IMR-90 (cell line): ENCODE results near the gene THAP5. TPM values are rescaled to one million over a fixed set of nuclear protein-coding genes. Genes with fewer than 3 reads are reported as not detected.

Source experiments
- ATAC-seq: fragments of 200-7000 bp; cut with Tn5 transposase; 2 replicates; pipeline ENCODE4 v1.9.1; 2020; ENCODE audit warnings: low read depth, mild to moderate bottlenecking, moderate library complexity
- BruUV-seq: library from RNA; stranded (reverse); fragments of 400-500 nt; replicated peaks from 2 replicates; lab custom pipeline; 2021; lab: Mats Ljungman, UMichigan
- CTCF ChIA-PET: fragments of 300-600 bp; formaldehyde crosslinking; extraction: SDS; loops from one replicate; lab custom pipeline; 2021; ENCODE audit warnings: antibody characterized with exemption; lab: Yijun Ruan, JAX
- POLR2A ChIA-PET: fragments of 300-600 bp; sonication (Branson Sonifier 250); formaldehyde crosslinking; loops from one replicate; lab custom pipeline; 2022; ENCODE audit warnings: antibody characterized with exemption; ENCODE audit not compliant: unreplicated experiment; lab: Charles Lee
- DNase-seq: peaks from one replicate; pipeline ENCODE4 v3.0.0; 2013
- H2AFZ ChIP-seq: replicated peaks from 2 replicates; pipeline ENCODE3; 2013; ENCODE audit warnings: low read length, mild to moderate bottlenecking; ENCODE audit not compliant: poor library complexity
- H2AK5ac ChIP-seq: 2 replicates; pipeline ENCODE4 v1.6.1; 2013; ENCODE audit warnings: low read depth, low read length, inconsistent platforms
- H2AK9ac ChIP-seq: replicated peaks from 2 replicates; pipeline ENCODE3; 2013; ENCODE audit warnings: mild to moderate bottlenecking, low read depth, low read length, moderate library complexity; ENCODE audit not compliant: poor library complexity
- H2BK120ac ChIP-seq: 2 replicates; pipeline ENCODE4 v1.6.1; 2013; ENCODE audit warnings: low read depth, low read length, inconsistent platforms
- H2BK15ac ChIP-seq: 3 replicates; pipeline ENCODE4 v1.6.1; 2013; ENCODE audit warnings: low read depth, low read length, inconsistent platforms
- H2BK20ac ChIP-seq: 2 replicates; pipeline ENCODE4 v1.6.1; 2013; ENCODE audit warnings: low read depth, mild to moderate bottlenecking, inconsistent platforms, low read length, moderate library complexity
- H2BK5ac ChIP-seq: 2 replicates; pipeline ENCODE4 v1.6.1; 2013; ENCODE audit warnings: mild to moderate bottlenecking, low read depth, low read length, inconsistent platforms; ENCODE audit not compliant: poor library complexity, severe bottlenecking
- H3K14ac ChIP-seq: replicated peaks from 2 replicates; pipeline ENCODE4 v1.6.1; 2013; ENCODE audit warnings: low read depth, low read length, inconsistent platforms
- H3K18ac ChIP-seq: 2 replicates; pipeline ENCODE4 v1.6.1; 2013; ENCODE audit warnings: low read depth, low read length, control low read depth
- H3K23ac ChIP-seq: 2 replicates; pipeline ENCODE4 v1.6.1; 2013; ENCODE audit warnings: low read depth, low read length, inconsistent platforms
- H3K27ac ChIP-seq: 2 replicates; pipeline ENCODE4 v1.5.1; 2013; ENCODE audit warnings: mild to moderate bottlenecking, control low read depth, low read length; ENCODE audit not compliant: insufficient read depth
- H3K27me3 ChIP-seq: 2 replicates; pipeline ENCODE4 v1.6.1; 2013; ENCODE audit warnings: low read length; ENCODE audit not compliant: control insufficient read depth, insufficient read depth
- H3K36me3 ChIP-seq: 2 replicates; pipeline ENCODE4 v1.6.1; 2013; ENCODE audit warnings: low read length, mixed read lengths; ENCODE audit not compliant: control insufficient read depth, insufficient read depth
- H3K4ac ChIP-seq: 2 replicates; pipeline ENCODE4 v1.6.1; 2013; ENCODE audit warnings: low read depth, low read length, inconsistent platforms
- H3K4me1 ChIP-seq: 2 replicates; pipeline ENCODE4 v1.6.1; 2013; ENCODE audit warnings: low read length, mixed read lengths; ENCODE audit not compliant: control insufficient read depth, insufficient read depth
- H3K4me2 ChIP-seq: 2 replicates; pipeline ENCODE4 v1.6.1; 2013; ENCODE audit warnings: low read depth, mild to moderate bottlenecking, control low read depth, low read length, moderate library complexity
- H3K4me3 ChIP-seq: 2 replicates; pipeline ENCODE4 v1.5.1; 2013; ENCODE audit warnings: low read depth, mild to moderate bottlenecking, control low read depth, low read length, moderate library complexity; ENCODE audit not compliant: insufficient read depth
- H3K56ac ChIP-seq: 2 replicates; pipeline ENCODE4 v1.6.1; 2013; ENCODE audit warnings: low read length, inconsistent platforms; ENCODE audit not compliant: insufficient read depth; ENCODE audit errors: extremely low read depth
- H3K79me1 ChIP-seq, 2 experiments: 2 replicates each; pipeline ENCODE4 v1.6.1; 2013; ENCODE audit warnings: low read length in 2 of 2, inconsistent platforms in 1 of 2, low read depth in 1 of 2
- H3K9ac ChIP-seq: 2 replicates; pipeline ENCODE4 v1.6.1; 2013; ENCODE audit warnings: low read depth, low read length, control low read depth
- H3K9me1 ChIP-seq: 2 replicates; pipeline ENCODE4 v1.6.1; 2013; ENCODE audit warnings: low read length, inconsistent platforms; ENCODE audit not compliant: insufficient read depth
- H3K9me3 ChIP-seq: 2 replicates; pipeline ENCODE4 v1.6.1; 2013; ENCODE audit warnings: low read length; ENCODE audit not compliant: control insufficient read depth, insufficient read depth
- H4K20me1 ChIP-seq: 2 replicates; pipeline ENCODE4 v1.6.1; 2013; ENCODE audit warnings: low read length, inconsistent platforms; ENCODE audit not compliant: insufficient read depth
- H4K5ac ChIP-seq: 2 replicates; pipeline ENCODE4 v1.6.1; 2013; ENCODE audit warnings: mild to moderate bottlenecking, low read depth, low read length, control low read depth
- H4K8ac ChIP-seq, 2 experiments: 2 replicates each; pipeline ENCODE4 v1.6.1; 2013; ENCODE audit warnings: low read depth in 2 of 2, low read length in 2 of 2, control low read depth in 1 of 2, inconsistent platforms in 1 of 2
- H4K91ac ChIP-seq: 2 replicates; pipeline ENCODE4 v1.6.1; 2013; ENCODE audit warnings: low read depth, low read length, inconsistent platforms; ENCODE audit not compliant: insufficient read depth
- BHLHE40 ChIP-seq: fragments of 150-350 bp; IDR thresholded peaks from 2 replicates; pipeline ENCODE4 v1.6.1; 2016; ENCODE audit warnings: mild to moderate bottlenecking, low read depth, low read length
- CEBPB ChIP-seq: IDR thresholded peaks from 2 replicates; pipeline ENCODE4 v1.6.1; 2012; ENCODE audit warnings: low read depth, low read length, improper control_type of control experiment
- CHD1 ChIP-seq: IDR thresholded peaks from 2 replicates; pipeline ENCODE4 v1.6.1; 2012; ENCODE audit warnings: low read depth, low read length, improper control_type of control experiment
- CTCF ChIP-seq: conservative IDR thresholded peaks from 2 replicates; pipeline ENCODE4 v1.5.1; 2012; ENCODE audit warnings: mild to moderate bottlenecking, low read depth, low read length, improper control_type of control experiment
- ELK1 ChIP-seq: fragments of 150-350 bp; IDR thresholded peaks from 2 replicates; pipeline ENCODE4 v1.6.1; 2016; ENCODE audit warnings: low read depth, mild to moderate bottlenecking, low read length, moderate library complexity, borderline replicate concordance
- FOS ChIP-seq: fragments of 150-350 bp; IDR thresholded peaks from 2 replicates; pipeline ENCODE4 v1.6.1; 2016; ENCODE audit warnings: low read depth, low read length
- MAZ ChIP-seq: IDR thresholded peaks from 2 replicates; pipeline ENCODE4 v1.6.1; 2012; ENCODE audit warnings: low read depth, mild to moderate bottlenecking, low read length, improper control_type of control experiment, moderate library complexity, borderline replicate concordance
- MXI1 ChIP-seq: IDR thresholded peaks from 2 replicates; pipeline ENCODE4 v1.6.1; 2012; ENCODE audit warnings: low read depth, mild to moderate bottlenecking, low read length, moderate library complexity, borderline replicate concordance
- NFE2L2 ChIP-seq: fragments of 150-350 bp; IDR thresholded peaks from 2 replicates; pipeline ENCODE4 v1.6.1; 2016; ENCODE audit warnings: low read depth, mild to moderate bottlenecking, low read length
- RAD21 ChIP-seq: IDR thresholded peaks from 2 replicates; pipeline ENCODE4 v1.6.1; 2012; ENCODE audit warnings: low read length, improper control_type of control experiment
- RCOR1 ChIP-seq: IDR thresholded peaks from 2 replicates; pipeline ENCODE4 v1.6.1; 2012; ENCODE audit warnings: mild to moderate bottlenecking, low read length, improper control_type of control experiment; ENCODE audit not compliant: insufficient replicate concordance
- RFX5 ChIP-seq: IDR thresholded peaks from 2 replicates; pipeline ENCODE4 v1.8.0; 2012; ENCODE audit warnings: low read depth, mild to moderate bottlenecking, low read length, moderate library complexity
- SMC3 ChIP-seq: fragments of 150-350 bp; IDR thresholded peaks from 2 replicates; pipeline ENCODE4 v1.6.1; 2016; ENCODE audit warnings: low read depth, mild to moderate bottlenecking, antibody characterized with exemption, low read length, moderate library complexity
- WGBS, 2 experiments: methylation state at CpG; one replicate each; pipeline versions ENCODE4 v1.1.5 to v1.1.7; 2013; ENCODE audit warnings: missing lambda C conversion rate in 2 of 2; ENCODE audit not compliant: insufficient read length in 1 of 2; ENCODE audit errors: extremely low coverage in 2 of 2; 5-methylcytosine and 5-hydroxymethylcytosine counted together
- dilution Hi-C: fragments of 300-500 bp; cut with HindIII; formaldehyde crosslinking; loops from one replicate; pipeline ENCODE4 v1.14.3; 2018; ENCODE audit warnings: low sequenced_read_pairs; ENCODE audit not compliant: unreplicated experiment
- in situ Hi-C: fragments of 300-500 bp; cut with MboI; formaldehyde crosslinking; loops from 3 replicates; pipeline ENCODE4 v1.14.3; 2019; ENCODE audit warnings: low sequenced_read_pairs, inconsistent platforms, mixed read lengths
- intact Hi-C: fragments of 100-400 bp; cut with micrococcal nuclease; formaldehyde crosslinking; loops from 2 replicates; pipeline ENCODE4 v1.10.0; 2022
- polyA plus RNA-seq, 3 experiments: library from polyadenylated mRNA; depleted of rRNA; stranded (reverse); fragments of >200 nt; gene quantifications; 2 replicates each; pipeline ENCODE4 v1.2.3, GENCODE V29; 2012; ENCODE audit warnings: low replicate concordance in 1 of 3
- total RNA-seq: library from RNA; depleted of rRNA; stranded (reverse); fragments of >200 nt; gene quantifications from 2 replicates; pipeline ENCODE4 v1.2.3, GENCODE V29; 2012
- TF ChIP-seq, protein P1 (sequence below): fragments of 150-350 bp; IDR thresholded peaks from 2 replicates; pipeline ENCODE4 v1.6.1; 2017; ENCODE audit warnings: mild to moderate bottlenecking, antibody characterized with exemption, low read length, low read depth

The THAP5 gene
- total and polyA plus RNA-seq, 2 of the 4 experiments (the other 2 are of a cell fraction), result 6.7 to 23.7 TPM

DNA sequence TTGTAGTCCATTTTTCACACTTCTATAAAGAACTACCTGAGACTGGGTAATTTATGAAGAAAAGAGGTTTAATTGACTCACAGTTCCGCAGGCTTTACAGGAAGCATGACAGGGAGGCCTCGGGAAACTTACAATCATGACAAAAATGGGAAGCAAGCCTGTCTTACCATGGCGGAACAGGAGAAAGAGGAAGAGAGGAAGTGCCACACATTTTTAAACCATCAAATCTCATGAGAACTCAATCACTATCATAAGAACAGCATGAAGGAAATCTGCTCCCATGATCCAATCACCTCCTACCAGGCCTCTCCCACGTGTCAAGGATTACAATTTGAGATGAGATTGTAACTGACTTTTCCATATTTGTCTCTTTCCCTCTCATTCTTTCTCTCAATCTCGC, 34.2 kb downstream of the THAP5 start:
- Histone ChIP-seq H2AFZ (no peak overlapping the region), H3K4me2 (no peak overlapping the region), H4K8ac (no peak overlapping the region), H3K18ac (no peak overlapping the region), H3K9me3 (no peaks in the 10 kb centered on the region), H2BK5ac (no peak overlapping the region), H3K27me3 (no peaks in the 10 kb centered on the region), H3K56ac (no peak overlapping the region), H3K4me3 (no peak overlapping the region), H4K91ac (no peak overlapping the region), H3K9me1 (no peaks in the 10 kb centered on the region), H2AK5ac (no peak overlapping the region), H2BK15ac (no peak overlapping the region), H4K20me1 (no peaks in the 10 kb centered on the region), H3K27ac (no peak overlapping the region), H2BK20ac (no peak overlapping the region), H3K23ac (no peak overlapping the region), H3K14ac (no peak overlapping the region), H3K9ac (no peak overlapping the region), H3K4me1 (no peaks in the 10 kb centered on the region), H3K4ac (no peak overlapping the region), H3K79me1 (no peaks in the 10 kb centered on the region), H3K36me3 (no peaks in the 10 kb centered on the region), H2BK120ac (no peak overlapping the region), H2AK9ac (no peak overlapping the region), H4K5ac (no peak overlapping the region)
- no peak for ATAC-seq
- CTCF ChIA-PET, result no interaction called here
- whole genome bisulfite sequencing, 2 experiments, result no CpG with 5 or more reads among the region's 5 CpGs
- in situ Hi-C loops (no loop called here), intact Hi-C loops (no loop called here), dilution Hi-C loops (no loop called here)
- DNase-seq, result no peak
- no peak for TF ChIP-seq ELK1
- no peak for TF ChIP-seq NFE2L2
- no peak for TF ChIP-seq CEBPB
- no peak for TF ChIP-seq MXI1
- no peak for TF ChIP-seq MAZ
- no peak for TF ChIP-seq RAD21
- no peak for TF ChIP-seq CHD1
- TF ChIP-seq, protein P1, sequence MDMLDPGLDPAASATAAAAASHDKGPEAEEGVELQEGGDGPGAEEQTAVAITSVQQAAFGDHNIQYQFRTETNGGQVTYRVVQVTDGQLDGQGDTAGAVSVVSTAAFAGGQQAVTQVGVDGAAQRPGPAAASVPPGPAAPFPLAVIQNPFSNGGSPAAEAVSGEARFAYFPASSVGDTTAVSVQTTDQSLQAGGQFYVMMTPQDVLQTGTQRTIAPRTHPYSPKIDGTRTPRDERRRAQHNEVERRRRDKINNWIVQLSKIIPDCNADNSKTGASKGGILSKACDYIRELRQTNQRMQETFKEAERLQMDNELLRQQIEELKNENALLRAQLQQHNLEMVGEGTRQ, result no peak
- no peak for TF ChIP-seq RCOR1
- TF ChIP-seq RFX5, result no peak
- no peak for TF ChIP-seq FOS
- no peak for TF ChIP-seq CTCF
- no peak for TF ChIP-seq SMC3
- TF ChIP-seq BHLHE40, result no peak
- POLR2A ChIA-PET, result no interaction called here
- BruUV-seq, result no TSS peak
